CD8-positive, alpha-beta memory T cell (primary cell): ENCODE measurements around the gene ST7. TPM values are rescaled to one million over a fixed set of nuclear protein-coding genes. Genes with fewer than 3 reads are reported as not detected.

Experiments
- CTCF ChIA-PET: fragments of 350-600 bp; sonication (Branson Sonifier 250); formaldehyde crosslinking; loops from one replicate; lab custom pipeline; 2021; ENCODE audit warnings: antibody characterized with exemption; lab: Charles Lee
- POLR2A ChIA-PET: fragments of 350-600 bp; sonication (Branson Sonifier 250); formaldehyde crosslinking; loops from one replicate; lab custom pipeline; 2021; ENCODE audit warnings: antibody characterized with exemption; lab: Charles Lee
- DNase-seq, 5 donors: peaks; one replicate each; pipeline versions ENCODE4 v3.0.0 to v3.0.0-alpha.2; 2020 to 2022; ENCODE audit warnings: mixed read lengths in 1 of 5
- H3K27ac ChIP-seq: one replicate; pipeline ENCODE4 v1.7.0; 2013; ENCODE audit warnings: low read depth, mild to moderate bottlenecking, low read length, moderate library complexity
- H3K27me3 ChIP-seq: 2 replicates; pipeline ENCODE4 v1.7.0; 2013; ENCODE audit warnings: low read length, mild to moderate bottlenecking; ENCODE audit not compliant: insufficient read depth, poor library complexity, severe bottlenecking
- H3K36me3 ChIP-seq: 2 replicates; pipeline ENCODE4 v1.7.0; 2013; ENCODE audit warnings: mild to moderate bottlenecking, low read length, moderate library complexity; ENCODE audit not compliant: insufficient read depth
- H3K4me1 ChIP-seq: 2 replicates; pipeline ENCODE4 v1.7.0; 2013; ENCODE audit warnings: mild to moderate bottlenecking, low read length, moderate library complexity; ENCODE audit not compliant: insufficient read depth
- H3K4me3 ChIP-seq: 2 replicates; pipeline ENCODE4 v1.7.0; 2013; ENCODE audit warnings: mild to moderate bottlenecking, low read length
- H3K9me3 ChIP-seq: 2 replicates; pipeline ENCODE4 v1.7.0; 2013; ENCODE audit warnings: mild to moderate bottlenecking, low read length
- H3K27ac Mint-ChIP-seq, 8 donors: one replicate each; pipeline ENCODE4 v1.8.0; 2020 to 2021; ENCODE audit warnings: mixed read lengths in 8 of 8, mild to moderate bottlenecking in 6 of 8, inconsistent platforms in 3 of 8, moderate library complexity in 3 of 8
- H3K27me3 Mint-ChIP-seq, 2 donors: one replicate each; pipeline ENCODE4 v1.8.0; 2020 to 2021; ENCODE audit warnings: mixed read lengths in 2 of 2, mild to moderate bottlenecking in 1 of 2, moderate library complexity in 1 of 2
- H3K36me3 Mint-ChIP-seq, 3 donors: one replicate each; pipeline ENCODE4 v1.8.0; 2020 to 2021; ENCODE audit warnings: mixed read lengths in 3 of 3, inconsistent platforms in 1 of 3, mild to moderate bottlenecking in 1 of 3
- H3K4me1 Mint-ChIP-seq, 3 donors: one replicate each; pipeline ENCODE4 v1.8.0; 2020 to 2021; ENCODE audit warnings: mixed read lengths in 3 of 3, inconsistent platforms in 1 of 3, mild to moderate bottlenecking in 1 of 3
- H3K4me3 Mint-ChIP-seq, 7 donors: one replicate each; pipeline ENCODE4 v1.8.0; 2020 to 2021; ENCODE audit warnings: mixed read lengths in 7 of 7, mild to moderate bottlenecking in 6 of 7, moderate library complexity in 4 of 7, inconsistent platforms in 2 of 7
- H3K9me3 Mint-ChIP-seq, 5 donors: one replicate each; pipeline ENCODE4 v1.8.0; 2020 to 2022; ENCODE audit warnings: mixed read lengths in 5 of 5, mild to moderate bottlenecking in 3 of 5, moderate library complexity in 2 of 5, inconsistent platforms in 1 of 5
- polyA plus RNA-seq: library from polyadenylated mRNA; unstranded; fragments of 300-500 nt; fragmentation: Illumina TruSeq; gene quantifications from one replicate; pipeline ENCODE4 v1.2.3, GENCODE V29; 2021
- total RNA-seq, 2 experiments: library from RNA; stranded (reverse); gene quantifications; one replicate each; pipeline ENCODE4 v1.2.3, GENCODE V29; 2021

Gene ST7
- total and polyA plus RNA-seq, 3 experiments from 2014 or later: 7.9 to 14.2 (median 12.7) TPM

- H3K4me1 Mint-ChIP-seq: no peaks in the 10 kb centered on the region
- Histone ChIP-seq H3K4me1 (no peaks in the 10 kb centered on the region), H3K27ac (no peak overlapping the region), H3K9me3 (no peaks in the 10 kb centered on the region), H3K4me3 (no peak overlapping the region), H3K27me3 (no peaks in the 10 kb centered on the region), H3K36me3 (no peaks in the 10 kb centered on the region)
- CTCF ChIA-PET: interaction anchor here (0.9 kb wide), 1 partner anchor 8 kb away, joined by 3 read pairs; no protein-coding TSS in a partner anchor
- no peak overlapping the region for H3K4me3 Mint-ChIP-seq
- no peaks in the 10 kb centered on the region for H3K36me3 Mint-ChIP-seq
- DNase-seq: no peak
- H3K27me3 Mint-ChIP-seq: peaks cover 4 to 27% of the 10 kb centered on the region in 2 donors
- peaks cover 0 to 2% (median 0%) of the 10 kb centered on the region in 5 donors for H3K9me3 Mint-ChIP-seq
- no peak overlapping the region for H3K27ac Mint-ChIP-seq
- POLR2A ChIA-PET: no interaction called here
Observed at GRCh38 chr7:116938678-116939077, 14.6 kb upstream of the ST7 start.

- Mint-ChIP-seq H3K27me3 (peaks cover 2 to 18% of the 10 kb centered on the region in 2 donors), H3K36me3 (no peaks in the 10 kb centered on the region), H3K4me3 (no peak overlapping the region), H3K4me1 (no peaks in the 10 kb centered on the region), H3K9me3 (peaks cover 0 to 2% (median 0%) of the 10 kb centered on the region in 5 donors), H3K27ac (no peak overlapping the region)
- no peaks in the 10 kb centered on the region for H3K36me3 ChIP-seq
- CTCF ChIA-PET: interaction anchor here (1.1 to 1.5 kb wide), 3 partner anchors 10 to 25 kb away, joined by 3 to 5 read pairs (median 3); partner anchors contain the start of gene ST7
- DNase-seq: no peak
- POLR2A ChIA-PET: no interaction called here
- H3K9me3 ChIP-seq: no peaks in the 10 kb centered on the region
- no peak overlapping the region for H3K4me3 ChIP-seq
- H3K4me1 ChIP-seq: no peaks in the 10 kb centered on the region
- no peaks in the 10 kb centered on the region for H3K27me3 ChIP-seq
- H3K27ac ChIP-seq: no peak overlapping the region
Observed at GRCh38 chr7:116940689-116941370, 12.5 kb upstream of the ST7 start.

GRCh38 chr7:116942504-116942903 lies 10.8 kb upstream of the ST7 start:
- no peaks in the 10 kb centered on the region for H3K4me1 ChIP-seq

GRCh38 chr7:116948934-116949333 lies 4.4 kb upstream of the ST7 start:
- no peaks in the 10 kb centered on the region for H3K4me1 ChIP-seq
- H3K36me3 ChIP-seq: no peaks in the 10 kb centered on the region
- H3K27me3 Mint-ChIP-seq: peaks cover 0 to 1% of the 10 kb centered on the region in 2 donors
- H3K36me3 Mint-ChIP-seq: no peaks in the 10 kb centered on the region
- CTCF ChIA-PET: no interaction called here
- H3K9me3 Mint-ChIP-seq: no peaks in the 10 kb centered on the region
- H3K27ac ChIP-seq: no peak overlapping the region
- peak overlapping the region in 1 of 7 donors; percentile 86 for H3K4me3 Mint-ChIP-seq
- no peak overlapping the region for H3K27ac Mint-ChIP-seq
- H3K4me1 Mint-ChIP-seq: peaks cover 4 to 7% (median 4%) of the 10 kb centered on the region in 3 donors
- DNase-seq: no peak
- POLR2A ChIA-PET: no interaction called here
- H3K27me3 ChIP-seq: no peaks in the 10 kb centered on the region
- H3K4me3 ChIP-seq: no peak overlapping the region
- H3K9me3 ChIP-seq: no peaks in the 10 kb centered on the region

More at GRCh38 chr7:116942504-116942903, 10.8 kb upstream of the ST7 start:
- no peak overlapping the region for H3K4me3 Mint-ChIP-seq
- no peak overlapping the region for H3K27ac Mint-ChIP-seq
- Histone ChIP-seq H3K4me3 (no peak overlapping the region), H3K27ac (no peak overlapping the region), H3K27me3 (no peaks in the 10 kb centered on the region), H3K9me3 (no peaks in the 10 kb centered on the region), H3K36me3 (no peaks in the 10 kb centered on the region)
- ChIA-PET POLR2A (no interaction called here), CTCF (no interaction called here)
- no peak for DNase-seq
- H3K4me1 Mint-ChIP-seq: no peaks in the 10 kb centered on the region
- peaks cover 0 to 10% of the 10 kb centered on the region in 2 donors for H3K27me3 Mint-ChIP-seq
- no peaks in the 10 kb centered on the region for H3K36me3 Mint-ChIP-seq
- peaks cover 0 to 2% (median 0%) of the 10 kb centered on the region in 5 donors for H3K9me3 Mint-ChIP-seq

GRCh38 chr7:116949941-116950801 lies 3.1 kb upstream of the ST7 start:
- H3K27me3 Mint-ChIP-seq: peaks cover 0 to 1% of the 10 kb centered on the region in 2 donors
- Histone ChIP-seq H3K27me3 (no peaks in the 10 kb centered on the region), H3K36me3 (no peaks in the 10 kb centered on the region), H3K9me3 (no peaks in the 10 kb centered on the region), H3K4me3 (no peak overlapping the region), H3K27ac (peak overlapping the region; percentile 76), H3K4me1 (peaks cover 8% of the 10 kb centered on the region)
- H3K4me3 Mint-ChIP-seq: peak overlapping the region in 1 of 7 donors; percentile 86
- H3K36me3 Mint-ChIP-seq: peaks cover 0 to 4% (median 0%) of the 10 kb centered on the region in 3 donors
- no peaks in the 10 kb centered on the region for H3K9me3 Mint-ChIP-seq
- POLR2A ChIA-PET: no interaction called here
- CTCF ChIA-PET: no interaction called here
- DNase-seq: no peak
- peak overlapping the region in 1 of 8 donors; percentile 82 for H3K27ac Mint-ChIP-seq
- H3K4me1 Mint-ChIP-seq: peaks cover 14 to 18% (median 15%) of the 10 kb centered on the region in 3 donors

GRCh38 chr7:116950889-116951351 lies 2.4 kb upstream of the ST7 start:
- Histone ChIP-seq H3K4me3 (no peak overlapping the region), H3K4me1 (peaks cover 8% of the 10 kb centered on the region), H3K36me3 (no peaks in the 10 kb centered on the region), H3K27me3 (no peaks in the 10 kb centered on the region), H3K27ac (peak overlapping the region; percentile 76), H3K9me3 (no peaks in the 10 kb centered on the region)
- peaks cover 0 to 1% of the 10 kb centered on the region in 2 donors for H3K27me3 Mint-ChIP-seq
- H3K4me3 Mint-ChIP-seq: peak overlapping the region in 2 of 7 donors; percentile 32 to 91
- H3K36me3 Mint-ChIP-seq: peaks cover 0 to 4% (median 0%) of the 10 kb centered on the region in 3 donors
- H3K9me3 Mint-ChIP-seq: no peaks in the 10 kb centered on the region
- DNase-seq: no peak
- ChIA-PET POLR2A (no interaction called here), CTCF (no interaction called here)
- H3K27ac Mint-ChIP-seq: no peak overlapping the region
- peaks cover 22 to 26% (median 23%) of the 10 kb centered on the region in 3 donors for H3K4me1 Mint-ChIP-seq

- Histone ChIP-seq H3K36me3 (no peaks in the 10 kb centered on the region), H3K9me3 (no peaks in the 10 kb centered on the region), H3K27me3 (no peaks in the 10 kb centered on the region), H3K4me3 (no peak overlapping the region), H3K4me1 (peaks cover 8% of the 10 kb centered on the region), H3K27ac (peak overlapping the region; percentile 76)
- Mint-ChIP-seq H3K36me3 (peaks cover 0 to 4% (median 0%) of the 10 kb centered on the region in 3 donors), H3K9me3 (no peaks in the 10 kb centered on the region), H3K27ac (no peak overlapping the region), H3K4me1 (peaks cover 22 to 33% (median 30%) of the 10 kb centered on the region in 3 donors), H3K27me3 (peaks cover 0 to 1% of the 10 kb centered on the region in 2 donors), H3K4me3 (peak overlapping the region in 5 of 7 donors; percentile 18 to 91 (median 36))
- ChIA-PET CTCF (interaction anchor here (0.8 kb wide), 1 partner anchor 21 kb away, joined by 3 read pairs; no protein-coding TSS in a partner anchor), POLR2A (no interaction called here)
- DNase-seq: no peak
Observed at GRCh38 chr7:116951366-116952292, 1.7 kb upstream of the ST7 start.
